SK-N-SH (cell line): ENCODE measurements around the gene GLIS1. TPM values are rescaled to one million over a fixed set of nuclear protein-coding genes. Genes with fewer than 3 reads are reported as not detected.

ENCODE experiments used
- CTCF ChIA-PET: fragments of 300-600, 350-600 bp; formaldehyde crosslinking; extraction: SDS; loops from one replicate; lab custom pipeline; 2021; lab: Yijun Ruan, JAX
- POLR2A ChIA-PET: fragments of 350-600 bp; sonication (Branson Sonifier 250); formaldehyde crosslinking; extraction: SDS; loops from one replicate; lab custom pipeline; 2020; ENCODE audit warnings: antibody characterized with exemption, inconsistent platforms; lab: Yijun Ruan, JAX
- DNase-seq: peaks from one replicate; pipeline ENCODE4 v3.0.0; 2012
- H2AFZ ChIP-seq: fragments of 200-600 bp; sonication (generic); 2 replicates; pipeline ENCODE4 v1.8.1; 2016; ENCODE audit warnings: antibody characterized with exemption, mild to moderate bottlenecking, low read depth
- H3F3A ChIP-seq: fragments of 200-600 bp; sonication (generic); replicated peaks from 2 replicates; pipeline ENCODE3; 2016; ENCODE audit warnings: antibody characterized with exemption, mild to moderate bottlenecking; ENCODE audit not compliant: insufficient read depth
- H3K27ac ChIP-seq, 2 experiments: fragments of 200-500 bp in 1 of 2; fragments of 200-600 bp in 1 of 2; sonication (Bioruptor generic) in 1 of 2; sonication (generic), shearing (Covaris generic) in 1 of 2; 2 replicates each; pipeline versions ENCODE4 v1.5.1 to v1.6.1; 2014 to 2016; ENCODE audit warnings: low read depth in 2 of 2, inconsistent platforms in 1 of 2, low read length in 1 of 2, mild to moderate bottlenecking in 1 of 2, mixed read lengths in 1 of 2
- H3K27me3 ChIP-seq: fragments of 200-600 bp; sonication (generic), shearing (Covaris generic); 2 replicates; pipeline ENCODE4 v1.6.1; 2016; ENCODE audit warnings: mixed run types; ENCODE audit not compliant: insufficient read depth
- H3K36me3 ChIP-seq, 2 experiments: fragments of 200-500 bp in 1 of 2; fragments of 200-600 bp in 1 of 2; sonication (Bioruptor generic) in 1 of 2; sonication (generic) in 1 of 2; replicated peaks in 1 of 2; 2 replicates each; pipeline versions ENCODE3 to v1.5.1; 2014 to 2016; ENCODE audit warnings: low read length in 1 of 2, mild to moderate bottlenecking in 1 of 2; ENCODE audit not compliant: insufficient read depth in 2 of 2, control insufficient read depth in 1 of 2
- H3K4me1 ChIP-seq, 2 experiments: fragments of 200-500 bp in 1 of 2; fragments of 200-600 bp in 1 of 2; sonication (Bioruptor generic) in 1 of 2; sonication (generic), shearing (Covaris generic) in 1 of 2; 2 replicates each; pipeline versions ENCODE4 v1.5.1 to v1.6.1; 2014 to 2016; ENCODE audit warnings: low read depth in 1 of 2, low read length in 1 of 2, mixed run types in 1 of 2; ENCODE audit not compliant: insufficient read depth in 2 of 2, control insufficient read depth in 1 of 2
- H3K4me2 ChIP-seq: fragments of 200-600 bp; sonication (generic), shearing (Covaris generic); 2 replicates; pipeline ENCODE4 v1.6.1; 2017; ENCODE audit warnings: mixed run types
- H3K4me3 ChIP-seq, 2 experiments: fragments of 200-500 bp in 1 of 2; fragments of 200-600 bp in 1 of 2; sonication (Bioruptor generic) in 1 of 2; sonication (generic), shearing (Covaris generic) in 1 of 2; 2 replicates each; pipeline versions ENCODE4 v1.5.1 to v1.8.1; 2014 to 2016; ENCODE audit warnings: low read depth in 2 of 2, inconsistent platforms in 1 of 2, low read length in 1 of 2, mild to moderate bottlenecking in 1 of 2, mixed read lengths in 1 of 2, moderate library complexity in 1 of 2
- H3K79me2 ChIP-seq: fragments of 200-600 bp; sonication (generic); 2 replicates; pipeline ENCODE4 v1.8.1; 2017; ENCODE audit warnings: mild to moderate bottlenecking; ENCODE audit not compliant: insufficient read depth
- H3K9ac ChIP-seq: fragments of 200-600 bp; sonication (generic); 2 replicates; pipeline ENCODE4 v1.6.1; 2017; ENCODE audit warnings: mixed run types
- H3K9me2 ChIP-seq: fragments of 200-600 bp; sonication (generic); 2 replicates; pipeline ENCODE4 v1.6.1; 2017; ENCODE audit warnings: mixed run types
- H3K9me3 ChIP-seq: fragments of 200-600 bp; sonication (generic); 2 replicates; pipeline ENCODE4 v1.6.1; 2017; ENCODE audit warnings: mixed run types, mild to moderate bottlenecking, moderate library complexity
- H4K20me1 ChIP-seq: fragments of 200-600 bp; sonication (generic); 2 replicates; pipeline ENCODE4 v1.6.1; 2017; ENCODE audit warnings: mild to moderate bottlenecking, mixed run types; ENCODE audit not compliant: insufficient read depth
- CHD2 ChIP-seq: fragments of 150-350 bp; IDR thresholded peaks from 2 replicates; pipeline ENCODE4 v1.6.1; 2018; ENCODE audit warnings: low read length; ENCODE audit not compliant: partially characterized antibody
- EP300 ChIP-seq, 2 experiments: IDR thresholded peaks; 2 replicates each; pipeline versions ENCODE4 v1.4.0 to v1.6.1; 2012; ENCODE audit warnings: borderline replicate concordance in 1 of 2, low read depth in 1 of 2, low read length in 1 of 2
- EZH2phosphoT487 ChIP-seq: fragments of 200-600 bp; sonication (generic); IDR thresholded peaks from 2 replicates; pipeline ENCODE4 v1.6.1; 2017; ENCODE audit warnings: low read depth, mixed run types, mild to moderate bottlenecking, antibody characterized with exemption, moderate library complexity, borderline replicate concordance
- FOXJ3 ChIP-seq: sonication (generic); formaldehyde crosslinking; IDR thresholded peaks from 2 replicates; pipeline ENCODE4 v1.5.1; 2020; ENCODE audit warnings: mild to moderate bottlenecking, missing genetic modification reagents
- FOXM1 ChIP-seq: IDR thresholded peaks from 2 replicates; pipeline ENCODE4 v1.4.0; 2012; ENCODE audit warnings: low read depth, mild to moderate bottlenecking
- MEF2A ChIP-seq: IDR thresholded peaks from 2 replicates; pipeline ENCODE4 v1.4.0; 2012; ENCODE audit warnings: low read depth, borderline replicate concordance
- NRF1 ChIP-seq: IDR thresholded peaks from 2 replicates; pipeline ENCODE4 v1.6.1; 2012; ENCODE audit warnings: low read depth, mild to moderate bottlenecking, low read length
- SMC3 ChIP-seq: IDR thresholded peaks from 2 replicates; pipeline ENCODE4 v1.6.1; 2012; ENCODE audit warnings: low read depth, low read length, improper control_type of control experiment
- WGBS: methylation state at CpG from one replicate; pipeline ENCODE4 v1.1.6; 2017; ENCODE audit warnings: low lambda C conversion rate; 5-methylcytosine and 5-hydroxymethylcytosine counted together
- polyA plus RNA-seq, 3 experiments: library from polyadenylated mRNA; depleted of rRNA; stranded (reverse); fragments of >200 nt; gene quantifications; 2 replicates each; pipeline ENCODE4 v1.2.3, GENCODE V29; 2012
- TF ChIP-seq, protein P1 (sequence below): fragments of 150-350 bp; IDR thresholded peaks from 2 replicates; pipeline ENCODE4 v1.6.1; 2017; ENCODE audit warnings: antibody characterized with exemption, low read length, low read depth, borderline replicate concordance
- TF ChIP-seq, protein P2 (sequence below): IDR thresholded peaks from 2 replicates; pipeline ENCODE4 v1.4.0; 2012; ENCODE audit warnings: low read depth, borderline replicate concordance
- TF ChIP-seq, protein P3 (sequence below): fragments of 200-600 bp; sonication (generic); IDR thresholded peaks from 2 replicates; pipeline ENCODE4 v1.6.1; 2017; ENCODE audit warnings: antibody characterized with exemption, mild to moderate bottlenecking, moderate library complexity
- TF ChIP-seq, protein P4 (sequence below): IDR thresholded peaks from 2 replicates; pipeline ENCODE4 v1.4.0; 2012; ENCODE audit warnings: low read depth
- TF ChIP-seq, protein P5 (sequence below): fragments of 150-350 bp; IDR thresholded peaks from 2 replicates; pipeline ENCODE4 v1.6.1; 2016; ENCODE audit warnings: mild to moderate bottlenecking, low read depth, low read length

GLIS1 gene
- polyA plus RNA-seq, 1 of the 3 experiments (the other 2 are of a cell fraction) = 0.13 TPM

DNA sequence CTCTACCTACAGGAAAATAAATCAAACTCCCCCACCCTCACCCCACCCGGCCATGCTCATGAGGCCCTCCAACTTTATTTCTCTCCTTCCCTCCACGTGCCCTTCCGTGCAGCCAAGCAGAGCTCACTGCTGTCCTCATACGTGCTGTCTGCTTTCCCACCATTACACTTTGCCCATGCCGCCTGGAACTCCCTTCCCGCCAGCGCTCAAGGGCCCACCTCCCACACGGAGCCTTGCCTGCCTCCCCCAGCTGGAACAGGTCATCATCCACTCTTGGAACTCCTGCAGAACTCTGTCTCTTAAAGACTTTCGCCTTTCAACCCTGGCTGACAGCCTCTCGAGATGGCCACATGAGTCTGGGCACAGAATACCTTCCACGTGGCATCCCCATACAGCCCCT is 42.4 kb downstream of the GLIS1 start:
- Histone ChIP-seq H3F3A (no peaks in the 10 kb centered on the region), H3K27ac (no peak overlapping the region), H3K79me2 (no peaks in the 10 kb centered on the region), H3K27me3 (no peaks in the 10 kb centered on the region), H3K9ac (no peak overlapping the region), H3K9me3 (no peaks in the 10 kb centered on the region), H4K20me1 (no peaks in the 10 kb centered on the region), H3K4me3 (no peak overlapping the region), H2AFZ (no peak overlapping the region), H3K36me3 (no peaks in the 10 kb centered on the region), H3K4me2 (no peak overlapping the region), H3K9me2 (no peaks in the 10 kb centered on the region), H3K4me1 (peaks cover 0 to 9% of the 10 kb centered on the region in 2 experiments; a peak in 1 of 4 replicates)
- ChIA-PET CTCF (interaction anchor here (1.1 to 3.0 kb wide), 4 partner anchors 10 to 210 kb away, joined by 3 to 15 read pairs (median 5); no protein-coding TSS in a partner anchor), POLR2A (no interaction called here)
- WGBS = 74% methylated on average over 11 of the region's 11 CpGs
- DNase-seq = no peak
- TF ChIP-seq, protein P1, sequence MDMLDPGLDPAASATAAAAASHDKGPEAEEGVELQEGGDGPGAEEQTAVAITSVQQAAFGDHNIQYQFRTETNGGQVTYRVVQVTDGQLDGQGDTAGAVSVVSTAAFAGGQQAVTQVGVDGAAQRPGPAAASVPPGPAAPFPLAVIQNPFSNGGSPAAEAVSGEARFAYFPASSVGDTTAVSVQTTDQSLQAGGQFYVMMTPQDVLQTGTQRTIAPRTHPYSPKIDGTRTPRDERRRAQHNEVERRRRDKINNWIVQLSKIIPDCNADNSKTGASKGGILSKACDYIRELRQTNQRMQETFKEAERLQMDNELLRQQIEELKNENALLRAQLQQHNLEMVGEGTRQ = no peak
- TF ChIP-seq, protein P2, sequence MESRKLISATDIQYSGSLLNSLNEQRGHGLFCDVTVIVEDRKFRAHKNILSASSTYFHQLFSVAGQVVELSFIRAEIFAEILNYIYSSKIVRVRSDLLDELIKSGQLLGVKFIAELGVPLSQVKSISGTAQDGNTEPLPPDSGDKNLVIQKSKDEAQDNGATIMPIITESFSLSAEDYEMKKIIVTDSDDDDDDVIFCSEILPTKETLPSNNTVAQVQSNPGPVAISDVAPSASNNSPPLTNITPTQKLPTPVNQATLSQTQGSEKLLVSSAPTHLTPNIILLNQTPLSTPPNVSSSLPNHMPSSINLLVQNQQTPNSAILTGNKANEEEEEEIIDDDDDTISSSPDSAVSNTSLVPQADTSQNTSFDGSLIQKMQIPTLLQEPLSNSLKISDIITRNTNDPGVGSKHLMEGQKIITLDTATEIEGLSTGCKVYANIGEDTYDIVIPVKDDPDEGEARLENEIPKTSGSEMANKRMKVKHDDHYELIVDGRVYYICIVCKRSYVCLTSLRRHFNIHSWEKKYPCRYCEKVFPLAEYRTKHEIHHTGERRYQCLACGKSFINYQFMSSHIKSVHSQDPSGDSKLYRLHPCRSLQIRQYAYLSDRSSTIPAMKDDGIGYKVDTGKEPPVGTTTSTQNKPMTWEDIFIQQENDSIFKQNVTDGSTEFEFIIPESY = no peak
- TF ChIP-seq SMC3 = no peak
- TF ChIP-seq EZH2phosphoT487 = no peak
- no peak for TF ChIP-seq FOXJ3 (CRISPR knock-in tag)
- TF ChIP-seq NRF1 = no peak
- TF ChIP-seq, protein P3, sequence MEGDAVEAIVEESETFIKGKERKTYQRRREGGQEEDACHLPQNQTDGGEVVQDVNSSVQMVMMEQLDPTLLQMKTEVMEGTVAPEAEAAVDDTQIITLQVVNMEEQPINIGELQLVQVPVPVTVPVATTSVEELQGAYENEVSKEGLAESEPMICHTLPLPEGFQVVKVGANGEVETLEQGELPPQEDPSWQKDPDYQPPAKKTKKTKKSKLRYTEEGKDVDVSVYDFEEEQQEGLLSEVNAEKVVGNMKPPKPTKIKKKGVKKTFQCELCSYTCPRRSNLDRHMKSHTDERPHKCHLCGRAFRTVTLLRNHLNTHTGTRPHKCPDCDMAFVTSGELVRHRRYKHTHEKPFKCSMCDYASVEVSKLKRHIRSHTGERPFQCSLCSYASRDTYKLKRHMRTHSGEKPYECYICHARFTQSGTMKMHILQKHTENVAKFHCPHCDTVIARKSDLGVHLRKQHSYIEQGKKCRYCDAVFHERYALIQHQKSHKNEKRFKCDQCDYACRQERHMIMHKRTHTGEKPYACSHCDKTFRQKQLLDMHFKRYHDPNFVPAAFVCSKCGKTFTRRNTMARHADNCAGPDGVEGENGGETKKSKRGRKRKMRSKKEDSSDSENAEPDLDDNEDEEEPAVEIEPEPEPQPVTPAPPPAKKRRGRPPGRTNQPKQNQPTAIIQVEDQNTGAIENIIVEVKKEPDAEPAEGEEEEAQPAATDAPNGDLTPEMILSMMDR = no peak
- TF ChIP-seq FOXM1 = no peak
- TF ChIP-seq, protein P4, sequence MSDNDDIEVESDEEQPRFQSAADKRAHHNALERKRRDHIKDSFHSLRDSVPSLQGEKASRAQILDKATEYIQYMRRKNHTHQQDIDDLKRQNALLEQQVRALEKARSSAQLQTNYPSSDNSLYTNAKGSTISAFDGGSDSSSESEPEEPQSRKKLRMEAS = no peak
- no peak for TF ChIP-seq EP300 (IDR thresholded peaks at IDR 0.05; ENCODE audit: borderline replicate concordance in 1 of 2, low read depth in 1 of 2, low read length in 1 of 2)
- no peak for TF ChIP-seq CHD2
- TF ChIP-seq, protein P5, sequence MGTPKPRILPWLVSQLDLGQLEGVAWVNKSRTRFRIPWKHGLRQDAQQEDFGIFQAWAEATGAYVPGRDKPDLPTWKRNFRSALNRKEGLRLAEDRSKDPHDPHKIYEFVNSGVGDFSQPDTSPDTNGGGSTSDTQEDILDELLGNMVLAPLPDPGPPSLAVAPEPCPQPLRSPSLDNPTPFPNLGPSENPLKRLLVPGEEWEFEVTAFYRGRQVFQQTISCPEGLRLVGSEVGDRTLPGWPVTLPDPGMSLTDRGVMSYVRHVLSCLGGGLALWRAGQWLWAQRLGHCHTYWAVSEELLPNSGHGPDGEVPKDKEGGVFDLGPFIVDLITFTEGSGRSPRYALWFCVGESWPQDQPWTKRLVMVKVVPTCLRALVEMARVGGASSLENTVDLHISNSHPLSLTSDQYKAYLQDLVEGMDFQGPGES = no peak
- TF ChIP-seq MEF2A = no peak
